ENCODE data around the gene TRIM46.
"Not testable (repeated sequence)": the region's sequence is repeated elsewhere in the genome, so short reads cannot be mapped to it uniquely, and the experiment has no call there.

Gene TRIM46

DNA sequence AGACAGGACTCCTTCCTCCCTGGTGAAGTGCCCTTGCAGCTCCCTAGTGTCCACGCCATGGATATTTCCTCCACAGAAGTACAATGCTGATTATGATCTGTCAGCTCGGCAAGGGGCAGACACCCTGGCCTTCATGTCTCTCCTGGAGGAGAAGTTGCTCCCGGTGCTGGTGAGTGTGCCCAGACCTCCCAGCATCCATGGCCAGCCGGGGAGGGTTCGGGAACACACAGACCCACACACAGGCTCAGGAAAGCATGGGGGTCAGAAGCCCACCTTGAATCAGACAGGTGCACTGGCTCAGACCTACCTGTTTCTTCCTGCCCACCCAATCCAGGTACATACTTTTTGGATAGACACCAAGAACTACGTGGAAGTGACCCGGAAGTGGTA, 38.4 kb downstream of the TRIM46 start:
- not testable (repeated sequence) for H3K9me3 ChIP-seq (ENCODE audit: low read length); H3K4me3 ChIP-seq (ENCODE audit: low read depth in 1 of 2, low read length in 2 of 2); H3K27me3 ChIP-seq (ENCODE audit: control insufficient read depth in 1 of 2, insufficient read depth in 2 of 2, low read length in 2 of 2); H3K9ac ChIP-seq (ENCODE audit: low read length); H3K27ac ChIP-seq (ENCODE audit: low read depth, low read length); H3K36me3 ChIP-seq (ENCODE audit: insufficient read depth, low read length)
- peaks cover 28% of the 10 kb centered on the region for H3K4me1 ChIP-seq (ENCODE audit: insufficient read depth, low read length)

DNA sequence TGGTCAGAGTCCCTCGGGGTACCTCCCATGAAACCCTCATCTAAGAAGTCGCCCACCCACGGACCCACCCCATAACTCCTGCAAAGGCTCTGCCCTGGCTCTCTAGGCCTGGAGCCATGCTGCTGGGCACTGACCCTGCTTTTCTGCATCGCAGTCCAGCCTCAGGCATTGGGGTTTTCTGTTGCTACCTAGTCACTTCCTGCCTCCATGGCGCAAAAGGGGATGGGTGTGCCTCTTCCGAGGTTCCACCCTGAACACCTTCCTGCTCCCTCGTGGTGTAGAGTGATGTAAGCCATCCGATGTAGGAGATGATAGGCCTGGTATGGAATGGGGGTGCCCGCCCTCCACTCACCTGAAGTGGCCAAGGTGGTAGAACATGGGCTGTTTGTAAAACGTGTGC, 41.1 kb downstream of the TRIM46 start:
- H3K9ac ChIP-seq (ENCODE audit: low read length) = not testable (repeated sequence)
- H3K4me1 ChIP-seq (ENCODE audit: insufficient read depth, low read length) = peaks cover 16% of the 10 kb centered on the region

DNA sequence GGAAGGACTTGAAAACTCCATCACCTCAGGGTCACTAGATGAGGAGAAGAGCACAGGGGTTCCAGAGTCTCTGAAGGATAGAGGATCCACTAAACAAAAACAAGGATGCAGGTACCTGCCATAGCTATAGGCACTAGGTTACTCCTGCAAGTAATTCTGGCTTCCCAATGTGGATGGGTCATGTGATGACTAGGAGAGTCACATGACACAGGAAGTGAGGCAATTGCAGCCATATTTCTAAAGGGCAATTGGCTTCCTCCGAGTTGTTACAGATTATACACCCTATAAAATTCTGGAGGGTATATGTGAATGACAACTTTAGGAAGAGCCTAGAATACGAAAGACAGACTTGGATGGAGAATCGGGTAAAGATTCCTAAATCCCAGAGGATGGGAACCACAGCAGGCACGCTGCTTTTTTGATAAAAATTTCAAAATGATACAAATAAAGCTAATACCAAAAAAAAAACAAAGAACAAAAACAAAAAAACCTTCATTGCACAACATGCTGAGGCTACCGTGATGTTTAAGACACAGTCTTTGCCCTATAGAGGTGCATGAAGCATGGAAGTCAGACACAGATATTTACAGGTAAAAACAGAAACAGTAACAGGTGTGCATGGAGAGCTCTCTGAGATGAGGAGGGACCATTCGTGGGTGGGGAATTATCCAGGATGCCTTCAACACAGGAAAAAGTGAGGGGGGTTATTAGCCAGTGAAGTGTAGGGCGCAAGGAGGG, 45.4 kb downstream of the TRIM46 start:
- Histone ChIP-seq H3K4me3 (ENCODE audit: low read depth in 1 of 2, low read length in 2 of 2) (peak overlapping the region in 1 of 2 donors; percentile 32), H3K27me3 (ENCODE audit: control insufficient read depth in 1 of 2, insufficient read depth in 2 of 2, low read length in 2 of 2) (no peaks in the 10 kb centered on the region)

More for the DNA sequence above, 41.1 kb downstream of the TRIM46 start:
- not testable (repeated sequence) for H3K27me3 ChIP-seq (ENCODE audit: control insufficient read depth in 1 of 2, insufficient read depth in 2 of 2, low read length in 2 of 2); H3K4me3 ChIP-seq (ENCODE audit: low read depth in 1 of 2, low read length in 2 of 2); H3K9me3 ChIP-seq (ENCODE audit: low read length); H3K36me3 ChIP-seq (ENCODE audit: insufficient read depth, low read length); H3K27ac ChIP-seq (ENCODE audit: low read depth, low read length)

DNA sequence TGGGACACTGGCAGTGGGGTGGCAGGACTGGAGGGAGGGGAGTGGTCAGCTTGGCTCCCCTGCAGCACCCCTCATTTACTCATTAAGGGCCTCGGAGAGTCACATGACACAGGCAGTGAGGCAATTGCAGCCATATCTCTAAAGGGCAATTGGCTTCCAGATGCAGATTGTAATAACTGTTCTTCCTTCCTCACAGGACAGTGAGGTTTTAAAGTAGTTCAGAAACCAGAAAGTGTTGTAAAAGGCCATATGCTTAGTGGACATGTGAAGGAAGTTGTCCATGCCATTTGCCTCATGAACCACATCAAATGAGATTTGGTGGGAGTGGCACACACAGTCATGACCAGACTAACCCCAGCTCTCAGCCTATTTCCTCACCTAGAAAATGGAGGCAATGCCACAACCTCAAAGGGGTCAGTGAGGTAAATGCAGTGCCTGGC, 46.0 kb downstream of the TRIM46 start:
- Histone ChIP-seq H3K9ac (ENCODE audit: low read length) (no peak overlapping the region), H3K4me1 (ENCODE audit: insufficient read depth, low read length) (peaks cover 6% of the 10 kb centered on the region), H3K27ac (ENCODE audit: low read depth, low read length) (no peak overlapping the region), H3K36me3 (ENCODE audit: insufficient read depth, low read length) (no peaks in the 10 kb centered on the region), H3K9me3 (ENCODE audit: low read length) (no peaks in the 10 kb centered on the region), H3K4me3 (ENCODE audit: low read depth in 1 of 2, low read length in 2 of 2) (peak overlapping the region in 1 of 2 donors; percentile 32), H3K27me3 (ENCODE audit: control insufficient read depth in 1 of 2, insufficient read depth in 2 of 2, low read length in 2 of 2) (no peaks in the 10 kb centered on the region)

More for the DNA sequence above, 45.4 kb downstream of the TRIM46 start:
- no peaks in the 10 kb centered on the region for H3K36me3 ChIP-seq (ENCODE audit: insufficient read depth, low read length)
- peaks cover 6% of the 10 kb centered on the region for H3K4me1 ChIP-seq (ENCODE audit: insufficient read depth, low read length)
- H3K9ac ChIP-seq (ENCODE audit: low read length) = no peak overlapping the region
- no peaks in the 10 kb centered on the region for H3K9me3 ChIP-seq (ENCODE audit: low read length)
- H3K27ac ChIP-seq (ENCODE audit: low read depth, low read length) = no peak overlapping the region

DNA sequence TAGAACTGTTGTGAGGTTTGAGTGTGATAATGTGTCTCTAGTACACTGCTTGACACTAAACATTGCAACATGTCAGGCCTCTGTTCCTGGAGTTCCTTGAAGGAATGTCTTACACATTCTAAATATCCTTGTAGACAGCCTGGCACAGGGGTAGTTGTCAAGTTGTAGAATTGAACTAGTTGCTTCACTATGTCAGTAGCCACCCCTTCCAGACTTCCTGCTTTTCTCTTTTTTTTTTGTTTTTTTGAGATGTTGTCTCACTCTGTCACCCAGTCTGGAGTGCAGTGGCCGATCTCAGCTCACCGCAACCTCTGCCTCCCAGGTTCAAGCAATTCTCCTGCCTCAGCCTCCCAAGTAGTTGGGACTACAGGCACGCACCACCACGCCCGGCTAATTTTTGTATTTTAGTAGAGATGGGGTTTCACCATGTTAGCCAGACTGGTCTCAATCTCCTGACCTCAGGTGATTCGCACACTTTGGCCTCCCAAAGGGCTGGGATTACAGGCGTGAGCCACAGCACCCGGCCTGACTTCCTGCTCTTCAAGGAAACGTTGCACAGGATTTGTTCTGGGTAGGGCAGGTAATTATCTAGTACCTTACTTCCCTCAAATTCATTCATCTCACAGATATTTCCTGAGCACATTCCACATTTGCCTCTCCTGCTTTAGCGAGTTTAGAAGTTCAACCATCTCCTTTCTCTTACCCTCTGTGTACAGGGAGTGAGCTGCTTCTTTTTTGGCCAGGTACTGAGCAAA, 46.7 kb downstream of the TRIM46 start:
- not testable (repeated sequence) for H3K27ac ChIP-seq (ENCODE audit: low read depth, low read length); H3K36me3 ChIP-seq (ENCODE audit: insufficient read depth, low read length); H3K9me3 ChIP-seq (ENCODE audit: low read length); H3K4me3 ChIP-seq (ENCODE audit: low read depth in 1 of 2, low read length in 2 of 2); H3K4me1 ChIP-seq (ENCODE audit: insufficient read depth, low read length); H3K27me3 ChIP-seq (ENCODE audit: control insufficient read depth in 1 of 2, insufficient read depth in 2 of 2, low read length in 2 of 2); H3K9ac ChIP-seq (ENCODE audit: low read length)

DNA sequence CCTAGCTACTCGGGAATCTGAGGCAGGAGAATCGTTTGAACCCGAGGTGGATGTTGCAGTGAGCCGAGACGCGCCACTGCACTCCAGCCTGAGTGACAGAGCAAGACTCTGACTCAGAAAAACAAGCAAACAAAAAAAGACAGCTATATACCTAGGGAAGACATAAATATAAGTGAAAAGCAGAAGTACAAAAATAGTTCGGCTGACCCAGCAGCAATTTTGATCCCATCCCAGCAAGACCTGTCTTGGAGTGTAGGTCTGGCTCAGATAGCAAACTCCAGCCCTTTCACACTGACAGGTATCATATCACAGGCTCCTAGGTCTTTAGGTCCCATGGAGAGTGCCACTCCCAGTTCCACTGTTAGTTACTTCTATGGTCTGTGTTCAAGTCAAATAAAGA, 49.4 kb downstream of the TRIM46 start:
- H3K4me3 ChIP-seq (ENCODE audit: low read depth in 1 of 2, low read length in 2 of 2) = no peak overlapping the region
- no peak overlapping the region for H3K9ac ChIP-seq (ENCODE audit: low read length)
- H3K27me3 ChIP-seq (ENCODE audit: control insufficient read depth in 1 of 2, insufficient read depth in 2 of 2, low read length in 2 of 2) = no peaks in the 10 kb centered on the region
- H3K36me3 ChIP-seq (ENCODE audit: insufficient read depth, low read length) = no peaks in the 10 kb centered on the region
- peaks cover 23% of the 10 kb centered on the region for H3K4me1 ChIP-seq (ENCODE audit: insufficient read depth, low read length)
- H3K27ac ChIP-seq (ENCODE audit: low read depth, low read length) = no peak overlapping the region
- H3K9me3 ChIP-seq (ENCODE audit: low read length) = no peaks in the 10 kb centered on the region

DNA sequence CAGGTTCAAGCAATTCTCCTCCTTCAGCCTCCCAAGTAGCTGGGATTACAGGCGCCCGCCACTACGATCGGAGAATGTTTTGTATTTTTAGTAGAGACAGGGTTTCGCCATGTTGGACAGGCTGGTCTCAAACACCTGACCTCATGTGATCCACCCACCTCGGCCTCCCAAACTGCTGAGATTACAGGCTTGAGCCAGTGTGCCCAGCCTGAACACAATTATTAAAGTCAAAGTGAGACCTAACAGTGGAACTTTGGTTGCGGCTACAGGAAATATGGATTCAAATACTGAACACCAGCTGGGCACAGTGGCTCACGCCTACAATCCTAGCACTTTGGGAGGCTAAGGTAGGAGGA, 51.7 kb downstream of the TRIM46 start:
- H3K4me3 ChIP-seq (ENCODE audit: low read depth in 1 of 2, low read length in 2 of 2); H3K36me3 ChIP-seq (ENCODE audit: insufficient read depth, low read length); H3K9ac ChIP-seq (ENCODE audit: low read length); H3K27ac ChIP-seq (ENCODE audit: low read depth, low read length); H3K27me3 ChIP-seq (ENCODE audit: control insufficient read depth in 1 of 2, insufficient read depth in 2 of 2, low read length in 2 of 2); H3K9me3 ChIP-seq (ENCODE audit: low read length): not testable (repeated sequence)
- peaks cover 21% of the 10 kb centered on the region for H3K4me1 ChIP-seq (ENCODE audit: insufficient read depth, low read length)

DNA sequence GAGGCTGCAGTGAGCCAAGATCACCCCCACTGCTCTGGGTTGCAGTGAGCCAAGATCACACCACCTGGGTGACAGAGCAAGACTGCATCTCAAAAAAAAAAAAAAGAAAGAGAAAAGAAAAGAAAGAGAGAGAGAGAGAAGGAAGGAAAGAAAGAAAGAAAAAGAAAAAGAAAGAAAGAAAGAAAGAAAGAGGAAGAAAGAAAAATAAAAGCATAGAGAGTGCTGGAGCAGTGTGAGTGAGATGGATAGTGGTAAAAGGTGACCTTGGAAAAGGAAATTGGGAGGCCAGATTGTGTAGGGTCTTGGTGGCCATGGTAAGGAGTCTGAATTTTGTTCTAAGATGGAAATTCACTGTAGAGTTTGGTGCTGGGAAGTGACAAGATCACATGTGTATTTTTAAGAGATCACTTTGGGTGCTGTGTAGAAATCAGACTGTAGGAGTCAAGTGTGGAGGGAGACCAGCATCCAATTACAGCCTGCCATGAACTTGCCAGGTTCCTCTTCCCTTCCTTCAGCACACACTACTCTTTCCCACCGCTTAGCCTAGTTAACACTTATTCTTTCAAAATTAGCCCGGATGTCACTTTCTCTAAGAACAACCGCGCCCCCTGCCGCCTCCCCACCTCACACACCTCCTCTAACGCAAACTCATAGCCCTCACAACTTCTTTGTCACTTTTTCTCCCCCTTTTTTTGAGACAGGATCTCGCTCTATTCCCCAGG, 52.7 kb downstream of the TRIM46 start:
- H3K9ac ChIP-seq (ENCODE audit: low read length) = peak overlapping the region; percentile 26
- peak overlapping the region; percentile 44 to 75 for H3K4me3 ChIP-seq (ENCODE audit: low read depth in 1 of 2, low read length in 2 of 2)
- no peaks in the 10 kb centered on the region for H3K27me3 ChIP-seq (ENCODE audit: control insufficient read depth in 1 of 2, insufficient read depth in 2 of 2, low read length in 2 of 2)
- H3K36me3 ChIP-seq (ENCODE audit: insufficient read depth, low read length) = no peaks in the 10 kb centered on the region
- no peaks in the 10 kb centered on the region for H3K9me3 ChIP-seq (ENCODE audit: low read length)
- H3K27ac ChIP-seq (ENCODE audit: low read depth, low read length) = peak overlapping the region; percentile 62
- peaks cover 21% of the 10 kb centered on the region for H3K4me1 ChIP-seq (ENCODE audit: insufficient read depth, low read length)

DNA sequence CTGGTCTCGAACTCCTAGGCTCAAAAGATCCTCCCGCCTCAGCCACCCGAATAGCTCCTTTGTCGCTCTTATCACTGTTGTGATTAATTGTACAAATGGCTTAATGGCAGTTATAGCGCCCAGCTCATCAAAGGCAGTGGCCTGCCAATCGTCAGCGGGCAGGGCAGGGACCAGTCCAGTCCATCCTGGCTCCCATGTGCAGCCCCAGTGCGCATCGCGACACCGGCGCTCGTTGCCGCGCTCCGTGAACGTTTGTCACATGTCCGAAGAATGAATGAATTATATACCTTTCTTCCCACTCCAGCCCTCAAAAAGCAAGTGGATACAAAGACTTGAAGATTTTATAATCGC, 53.2 kb downstream of the TRIM46 start:
- Histone ChIP-seq H3K4me1 (ENCODE audit: insufficient read depth, low read length) (peaks cover 25% of the 10 kb centered on the region), H3K27ac (ENCODE audit: low read depth, low read length) (peak overlapping the region; percentile 62), H3K9ac (ENCODE audit: low read length) (peak overlapping the region; percentile 26), H3K27me3 (ENCODE audit: control insufficient read depth in 1 of 2, insufficient read depth in 2 of 2, low read length in 2 of 2) (no peaks in the 10 kb centered on the region), H3K4me3 (ENCODE audit: low read depth in 1 of 2, low read length in 2 of 2) (peak overlapping the region; percentile 44 to 75), H3K9me3 (ENCODE audit: low read length) (no peaks in the 10 kb centered on the region), H3K36me3 (ENCODE audit: insufficient read depth, low read length) (no peaks in the 10 kb centered on the region)

DNA sequence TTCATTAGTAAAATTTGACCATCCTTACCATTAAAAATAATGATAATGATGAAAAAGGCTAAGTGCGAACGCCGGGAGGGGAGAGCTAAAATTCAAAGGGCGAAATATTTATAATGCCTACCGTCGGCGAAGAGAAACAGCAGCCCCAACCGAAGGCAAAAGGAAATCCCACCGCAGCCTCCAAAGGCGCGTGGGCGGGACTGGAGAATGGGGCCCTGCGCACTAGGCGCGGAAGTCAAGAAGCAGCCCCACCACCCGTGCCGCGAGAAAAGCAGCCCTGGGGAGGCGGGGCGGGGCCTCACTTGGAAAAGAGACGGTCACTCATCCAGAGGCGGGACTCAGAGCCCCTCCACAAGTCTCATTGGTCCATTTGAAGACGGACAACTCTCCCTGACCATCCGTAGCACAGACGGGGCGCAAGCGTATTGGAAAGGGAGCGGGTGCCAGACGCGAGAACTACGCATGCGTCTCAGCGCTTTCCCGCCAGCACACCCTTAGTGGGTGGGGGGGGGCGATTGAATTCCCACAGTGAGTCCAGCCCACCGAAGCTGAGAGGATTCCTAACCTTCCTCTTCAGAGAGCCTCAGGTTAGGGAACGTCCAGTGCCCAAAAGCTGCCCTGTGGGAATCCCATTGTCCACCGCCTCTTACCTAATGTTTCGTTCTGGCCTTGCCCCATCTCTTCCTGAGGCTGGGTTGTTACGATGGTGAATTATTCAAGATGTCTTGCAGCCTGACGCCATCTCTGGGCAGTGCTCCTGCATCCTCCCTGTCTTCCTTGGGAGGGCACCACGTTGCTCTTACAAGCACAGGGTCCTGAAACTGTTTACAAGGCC, 53.8 kb downstream of the TRIM46 start:
- H3K36me3 ChIP-seq (ENCODE audit: insufficient read depth, low read length) = no peaks in the 10 kb centered on the region
- peak overlapping the region; percentile 66 for H3K9ac ChIP-seq (ENCODE audit: low read length)
- H3K27me3 ChIP-seq (ENCODE audit: control insufficient read depth in 1 of 2, insufficient read depth in 2 of 2, low read length in 2 of 2) = no peaks in the 10 kb centered on the region
- peaks cover 31% of the 10 kb centered on the region for H3K4me1 ChIP-seq (ENCODE audit: insufficient read depth, low read length)
- H3K27ac ChIP-seq (ENCODE audit: low read depth, low read length) = peak overlapping the region; percentile 62
- H3K9me3 ChIP-seq (ENCODE audit: low read length) = no peaks in the 10 kb centered on the region
- peak overlapping the region; percentile 44 to 75 for H3K4me3 ChIP-seq (ENCODE audit: low read depth in 1 of 2, low read length in 2 of 2)

DNA sequence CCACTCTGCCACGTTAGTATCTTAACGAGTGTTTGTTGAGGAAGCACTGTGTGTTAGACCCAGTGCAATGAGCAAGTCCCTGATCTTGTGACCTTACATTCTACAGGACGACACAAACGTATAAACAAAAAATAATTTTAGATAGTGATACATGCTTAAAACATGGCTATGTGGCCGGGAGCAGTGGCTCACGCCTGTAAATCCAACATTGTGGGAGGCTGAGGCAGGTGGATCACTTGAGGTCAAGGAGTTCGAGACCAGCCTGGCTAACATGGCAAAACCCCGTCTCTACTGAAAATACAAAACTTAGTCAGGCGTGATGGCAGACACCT, 54.4 kb downstream of the TRIM46 start:
- Histone ChIP-seq H3K36me3 (ENCODE audit: insufficient read depth, low read length) (no peaks in the 10 kb centered on the region), H3K27ac (ENCODE audit: low read depth, low read length) (peak overlapping the region; percentile 62), H3K27me3 (ENCODE audit: control insufficient read depth in 1 of 2, insufficient read depth in 2 of 2, low read length in 2 of 2) (no peaks in the 10 kb centered on the region), H3K9ac (ENCODE audit: low read length) (peak overlapping the region; percentile 66), H3K9me3 (ENCODE audit: low read length) (no peaks in the 10 kb centered on the region), H3K4me1 (ENCODE audit: insufficient read depth, low read length) (peaks cover 36% of the 10 kb centered on the region), H3K4me3 (ENCODE audit: low read depth in 1 of 2, low read length in 2 of 2) (peak overlapping the region; percentile 36 to 75)

Data from muscle layer of colon (tissue), 2 donors.